Tibial artery (tissue), 4 donors: Measurements from ENCODE around the gene TPRX2.
"Not testable (repeated sequence)": the region's sequence is repeated elsewhere in the genome, so short reads cannot be mapped to it uniquely, and the experiment has no call there.

ENCODE experiments used
- DNase-seq, 2 donors: peaks; one replicate each; pipeline ENCODE4 v3.0.0-alpha.2; 2019
- H3K27ac ChIP-seq, 2 donors: fragments of 200-600 bp; sonication (generic) in 1 of 2; 1 replicate in 1 of 2; 2 replicates in 1 of 2; pipeline ENCODE4 v1.5.1; 2018 to 2019; ENCODE audit warnings: mild to moderate bottlenecking in 1 of 2
- H3K27me3 ChIP-seq, 2 donors: fragments of 200-600 bp; sonication (generic) in 1 of 2; one replicate each; pipeline versions ENCODE4 v1.5.1 to v1.6.0; 2016 to 2019
- H3K36me3 ChIP-seq, 3 donors: fragments of 200-600 bp; sonication (generic) in 2 of 3; one replicate each; pipeline ENCODE4 v1.5.1; 2016 to 2019; ENCODE audit warnings: mild to moderate bottlenecking in 2 of 3
- H3K4me1 ChIP-seq, 4 donors: fragments of 200-600 bp; sonication (generic) in 2 of 4; 1 replicate in 3 of 4; 2 replicates in 1 of 4; pipeline ENCODE4 v1.5.1; 2016 to 2019
- H3K4me3 ChIP-seq, 2 donors: fragments of 200-600 bp; sonication (generic) in 1 of 2; 1 replicate in 1 of 2; 2 replicates in 1 of 2; pipeline ENCODE4 v1.5.1; 2018 to 2019; ENCODE audit warnings: mild to moderate bottlenecking in 2 of 2
- H3K9me3 ChIP-seq, 3 donors: fragments of 200-600 bp; sonication (generic) in 1 of 3; one replicate each; pipeline ENCODE4 v1.5.1; 2016 to 2019
- intact Hi-C: fragments of 100-400 bp; cut with DNase I; formaldehyde crosslinking; loops from one replicate; pipeline ENCODE4 v1.15.0; 2023; ENCODE audit warnings: low total_unique reads
- TF ChIP-seq, protein P1 (sequence below), 2 experiments: fragments of 200-600 bp in 1 of 2; fragments of 450-650 bp in 1 of 2; IDR thresholded peaks; one replicate each; pipeline ENCODE4 v1.5.1; 2017 to 2019; ENCODE audit warnings: antibody characterized with exemption in 2 of 2, mild to moderate bottlenecking in 1 of 2, moderate library complexity in 1 of 2

The TPRX2 gene

DNA sequence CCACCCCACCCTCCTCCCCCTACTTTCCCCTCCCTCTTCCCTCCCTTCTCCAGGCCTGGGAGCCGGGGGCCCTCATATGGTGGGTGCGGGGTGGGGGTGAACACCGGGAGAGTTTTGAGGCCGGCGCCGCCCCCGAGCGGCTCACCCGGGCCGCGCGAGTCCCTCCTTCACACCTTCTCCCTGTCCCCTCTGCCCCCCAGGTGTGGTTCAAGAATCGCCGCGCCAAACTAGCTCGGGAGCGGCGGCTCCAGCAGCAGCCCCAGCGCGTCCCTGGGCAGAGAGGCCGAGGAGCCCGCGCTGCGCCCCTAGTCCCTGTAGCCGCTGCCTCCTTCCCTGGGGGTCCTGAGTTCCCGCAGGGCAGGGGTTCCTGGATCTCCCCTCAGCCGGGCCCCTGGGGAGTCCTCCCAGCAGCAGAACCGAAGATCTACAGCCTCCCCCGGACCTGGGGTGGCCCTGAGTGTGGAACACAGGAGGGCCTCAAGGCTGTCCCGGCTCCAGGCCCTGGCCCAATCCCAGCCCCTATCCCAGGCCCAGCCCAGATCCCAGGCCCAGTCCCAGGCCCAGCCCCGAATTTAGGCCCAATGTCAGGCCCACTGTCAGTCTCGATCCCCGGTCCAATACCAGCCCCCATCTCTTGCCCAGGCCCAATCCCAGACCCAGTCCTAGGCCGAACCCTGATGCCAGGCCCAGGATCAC lies 1.7 kb downstream of the TPRX2 start:
- intact Hi-C loops, result loop anchor here (5.0 kb wide), 1 partner anchor 93 kb away; no protein-coding TSS in a partner anchor
- Histone ChIP-seq H3K36me3 (no peaks in the 10 kb centered on the region), H3K27me3 (peaks cover 0 to 29% of the 10 kb centered on the region in 2 donors), H3K9me3 (no peaks in the 10 kb centered on the region), H3K27ac (no peak overlapping the region), H3K4me1 (no peaks in the 10 kb centered on the region), H3K4me3 (no peak overlapping the region)
- no peak for DNase-seq
- TF ChIP-seq, protein P1, sequence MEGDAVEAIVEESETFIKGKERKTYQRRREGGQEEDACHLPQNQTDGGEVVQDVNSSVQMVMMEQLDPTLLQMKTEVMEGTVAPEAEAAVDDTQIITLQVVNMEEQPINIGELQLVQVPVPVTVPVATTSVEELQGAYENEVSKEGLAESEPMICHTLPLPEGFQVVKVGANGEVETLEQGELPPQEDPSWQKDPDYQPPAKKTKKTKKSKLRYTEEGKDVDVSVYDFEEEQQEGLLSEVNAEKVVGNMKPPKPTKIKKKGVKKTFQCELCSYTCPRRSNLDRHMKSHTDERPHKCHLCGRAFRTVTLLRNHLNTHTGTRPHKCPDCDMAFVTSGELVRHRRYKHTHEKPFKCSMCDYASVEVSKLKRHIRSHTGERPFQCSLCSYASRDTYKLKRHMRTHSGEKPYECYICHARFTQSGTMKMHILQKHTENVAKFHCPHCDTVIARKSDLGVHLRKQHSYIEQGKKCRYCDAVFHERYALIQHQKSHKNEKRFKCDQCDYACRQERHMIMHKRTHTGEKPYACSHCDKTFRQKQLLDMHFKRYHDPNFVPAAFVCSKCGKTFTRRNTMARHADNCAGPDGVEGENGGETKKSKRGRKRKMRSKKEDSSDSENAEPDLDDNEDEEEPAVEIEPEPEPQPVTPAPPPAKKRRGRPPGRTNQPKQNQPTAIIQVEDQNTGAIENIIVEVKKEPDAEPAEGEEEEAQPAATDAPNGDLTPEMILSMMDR (IDR thresholded peaks at IDR 0.05), result no peak

DNA sequence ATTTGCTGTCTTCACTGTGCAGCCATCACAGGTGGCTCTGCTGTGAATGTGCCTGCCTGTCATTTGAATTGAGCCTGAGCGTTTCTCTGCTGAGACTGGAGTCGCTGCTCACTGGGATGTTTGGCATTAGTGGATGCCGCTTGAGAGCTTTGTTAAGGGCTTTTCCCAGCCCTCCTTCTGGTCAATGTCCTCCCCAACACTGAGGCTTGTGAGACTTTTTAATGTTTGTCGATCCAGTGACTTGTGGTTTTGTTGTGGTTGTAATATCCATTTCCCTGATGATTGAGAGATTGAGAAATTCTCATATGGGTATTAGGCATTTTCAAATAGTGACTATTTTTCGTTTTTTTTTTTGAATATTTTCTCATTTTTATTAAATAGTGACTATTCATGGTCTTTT lies 2.6 kb downstream of the TPRX2 start:
- TF ChIP-seq, protein P1 (IDR thresholded peaks at IDR 0.05), result no peak
- Histone ChIP-seq H3K27ac (no peak overlapping the region), H3K4me3 (no peak overlapping the region), H3K27me3 (peaks cover 0 to 29% of the 10 kb centered on the region in 2 donors), H3K36me3 (no peaks in the 10 kb centered on the region), H3K4me1 (no peaks in the 10 kb centered on the region), H3K9me3 (no peaks in the 10 kb centered on the region)
- no peak for DNase-seq
- intact Hi-C loops, result loop anchor here (5.0 kb wide), 1 partner anchor 94 kb away; no protein-coding TSS in a partner anchor

DNA sequence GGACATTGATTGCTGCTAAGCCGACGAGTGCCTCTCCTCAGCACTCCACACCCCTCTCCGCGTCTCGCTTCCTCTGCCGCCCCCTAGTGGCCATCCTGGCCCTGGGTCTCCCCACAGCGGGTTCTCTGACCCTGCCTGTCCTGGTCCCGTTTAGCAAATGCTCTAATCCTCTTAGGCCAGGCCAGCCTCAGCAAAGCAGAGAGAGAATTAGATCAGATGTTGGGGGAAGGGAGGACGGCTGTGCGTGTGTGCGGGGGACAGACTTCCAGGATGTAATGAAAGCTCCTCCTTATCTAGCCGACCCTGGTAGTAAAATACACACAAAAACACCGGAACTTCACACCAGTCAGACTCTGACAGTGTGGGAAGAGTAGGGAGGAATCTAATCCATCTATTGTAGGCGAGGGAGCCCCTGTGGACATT lies 4.5 kb downstream of the TPRX2 start:
- no peaks in the 10 kb centered on the region for H3K9me3 ChIP-seq
- DNase-seq, result peak; percentile 77 to 87
- H3K4me3 ChIP-seq, result no peak overlapping the region
- H3K36me3 ChIP-seq, result no peaks in the 10 kb centered on the region
- intact Hi-C loops, result loop anchor here (5.0 kb wide), 1 partner anchor 96 kb away; no protein-coding TSS in a partner anchor
- H3K27ac ChIP-seq, result no peak overlapping the region
- peaks cover 0 to 20% of the 10 kb centered on the region in 2 donors for H3K27me3 ChIP-seq
- TF ChIP-seq, protein P1 (IDR thresholded peaks at IDR 0.05), result peak; percentile 75 to 89
- H3K4me1 ChIP-seq, result no peaks in the 10 kb centered on the region

DNA sequence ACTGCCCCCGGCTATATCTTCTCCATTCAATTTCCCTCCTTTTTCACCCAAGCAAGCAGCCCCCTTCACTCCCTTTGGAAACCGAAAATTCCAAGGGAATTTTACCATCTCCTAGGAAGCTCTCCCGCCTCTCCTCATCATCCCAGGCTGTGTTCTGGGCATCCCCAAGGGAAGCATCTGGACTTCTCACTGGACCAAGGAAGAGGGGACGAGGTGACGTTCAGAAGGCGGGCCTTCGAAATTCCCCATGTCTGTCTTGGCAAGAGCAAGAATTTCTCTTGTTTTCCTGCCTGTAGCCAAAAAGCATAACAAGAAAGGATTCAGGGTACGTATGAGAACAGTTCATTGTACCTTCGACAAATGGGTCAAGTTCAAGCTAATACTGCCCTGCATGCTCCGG lies 6.1 kb downstream of the TPRX2 start:
- Histone ChIP-seq H3K9me3 (no peaks in the 10 kb centered on the region), H3K27ac (no peak overlapping the region), H3K4me1 (no peaks in the 10 kb centered on the region), H3K36me3 (no peaks in the 10 kb centered on the region), H3K4me3 (no peak overlapping the region), H3K27me3 (peaks cover 0 to 13% of the 10 kb centered on the region in 2 donors)
- no peak for DNase-seq
- intact Hi-C loops, result no loop called here
- TF ChIP-seq, protein P1 (IDR thresholded peaks at IDR 0.05), result no peak

DNA sequence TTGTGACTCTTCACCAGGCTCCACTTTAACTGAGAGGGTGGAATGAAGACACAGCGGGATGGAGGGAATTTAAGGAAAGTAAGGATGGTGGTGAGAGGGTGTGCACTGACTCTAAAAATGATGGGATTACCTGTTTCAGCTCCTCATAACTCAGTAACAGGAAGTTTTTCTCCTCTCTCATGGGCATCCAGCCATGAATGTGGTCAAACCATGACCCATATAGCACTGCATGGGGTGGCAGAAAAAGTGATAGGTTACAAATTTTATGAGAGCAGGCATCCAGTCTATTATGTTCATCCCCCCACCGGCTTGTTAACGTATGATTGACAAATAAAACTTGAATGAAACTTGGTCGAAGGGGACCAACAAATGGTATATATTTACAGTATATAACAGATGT lies 19.9 kb downstream of the TPRX2 start:
- no peaks in the 10 kb centered on the region for H3K4me1 ChIP-seq
- no peak for DNase-seq

DNA sequence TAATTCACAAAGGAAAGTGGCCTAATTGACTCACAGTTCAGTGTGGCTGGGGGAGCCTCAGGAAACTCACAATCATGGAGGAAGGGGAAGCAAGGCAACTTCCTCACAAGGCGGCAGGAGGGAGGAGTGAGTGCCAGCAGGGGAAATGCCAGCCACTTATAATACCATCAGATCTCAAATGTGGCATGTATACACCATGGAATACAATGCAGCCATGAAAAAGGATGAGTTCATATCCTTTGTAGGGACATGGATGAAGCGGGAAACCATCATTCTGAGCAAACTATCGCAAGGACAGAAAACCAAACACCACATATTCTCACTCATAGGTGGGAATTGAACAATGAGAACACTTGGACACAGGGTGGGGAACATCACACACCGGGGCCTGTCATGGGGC lies 20.4 kb downstream of the TPRX2 start:
- H3K4me3 ChIP-seq, H3K27ac ChIP-seq, H3K36me3 ChIP-seq, H3K4me1 ChIP-seq, DNase-seq, H3K9me3 ChIP-seq, intact Hi-C loops: not testable (repeated sequence)
- H3K27me3 ChIP-seq, result peaks cover 0 to 42% of the 10 kb centered on the region in 2 donors

More for the DNA sequence above, 19.9 kb downstream of the TPRX2 start:
- intact Hi-C loops, result no loop called here
- no peaks in the 10 kb centered on the region for H3K9me3 ChIP-seq
- no peak overlapping the region for H3K4me3 ChIP-seq
- H3K27ac ChIP-seq, result no peak overlapping the region
- peaks cover 0 to 47% of the 10 kb centered on the region in 2 donors for H3K27me3 ChIP-seq
- TF ChIP-seq, protein P1 (IDR thresholded peaks at IDR 0.05), result no peak
- no peaks in the 10 kb centered on the region for H3K36me3 ChIP-seq
